Karpas-422 (cell line): ENCODE results near the gene AGAP1. TPM values are rescaled to one million over a fixed set of nuclear protein-coding genes. Genes with fewer than 3 reads are reported as not detected.

Experiments
- DNase-seq: peaks from one replicate; pipeline ENCODE4 v3.0.0-alpha.2; 2015
- H2AFZ ChIP-seq: fragments of 200-600 bp; sonication (generic); 2 replicates; pipeline ENCODE4 v1.6.1; 2014; ENCODE audit warnings: antibody characterized with exemption, low read length, mixed read lengths
- H3K27ac ChIP-seq: fragments of 200-600 bp; sonication (generic); 2 replicates; pipeline ENCODE4 v1.5.1; 2014; ENCODE audit warnings: mild to moderate bottlenecking, low read length, moderate library complexity
- H3K27me3 ChIP-seq: fragments of 200-600 bp; sonication (generic); 2 replicates; pipeline ENCODE4 v1.6.1; 2014; ENCODE audit warnings: low read length, mixed read lengths
- H3K36me3 ChIP-seq: fragments of 200-600 bp; sonication (generic); 2 replicates; pipeline ENCODE4 v1.6.1; 2014; ENCODE audit warnings: low read length, mixed read lengths; ENCODE audit not compliant: insufficient read depth
- H3K4me1 ChIP-seq: fragments of 200-600 bp; sonication (generic); 2 replicates; pipeline ENCODE4 v1.6.1; 2014; ENCODE audit warnings: mild to moderate bottlenecking, low read length, mixed read lengths
- H3K4me2 ChIP-seq: fragments of 200-600 bp; sonication (generic); 2 replicates; pipeline ENCODE4 v1.6.1; 2014; ENCODE audit warnings: low read length, low read depth, mild to moderate bottlenecking; ENCODE audit not compliant: poor library complexity, severe bottlenecking
- H3K4me3 ChIP-seq: fragments of 200-600 bp; sonication (generic); 2 replicates; pipeline ENCODE4 v1.5.1; 2014; ENCODE audit warnings: mild to moderate bottlenecking, antibody characterized with exemption, low read length, mixed read lengths
- H3K79me2 ChIP-seq: fragments of 200-600 bp; sonication (generic); 2 replicates; pipeline ENCODE4 v1.6.1; 2014; ENCODE audit warnings: mild to moderate bottlenecking, low read length, mixed read lengths
- H3K9ac ChIP-seq: fragments of 200-600 bp; sonication (generic); 2 replicates; pipeline ENCODE4 v1.6.0; 2014; ENCODE audit warnings: low read length
- H3K9me2 ChIP-seq: fragments of 200-600 bp; sonication (generic), shearing (Covaris generic); replicated peaks from 2 replicates; pipeline ENCODE4 v1.6.0; 2014; ENCODE audit warnings: mild to moderate bottlenecking, low read length, moderate library complexity; ENCODE audit not compliant: insufficient read depth
- H3K9me3 ChIP-seq: fragments of 300-700, 200-600 bp; sonication (generic); 2 replicates; pipeline ENCODE4 v1.6.1; 2014; ENCODE audit warnings: low read length, mixed read lengths
- H4K20me1 ChIP-seq: fragments of 200-600 bp; sonication (generic); 2 replicates; pipeline ENCODE4 v1.6.1; 2014; ENCODE audit warnings: mild to moderate bottlenecking, antibody characterized with exemption, low read length, low read depth; ENCODE audit not compliant: insufficient read depth
- total RNA-seq: library from RNA; depleted of rRNA; stranded (reverse); fragments of >200 nt; shearing (Covaris generic); gene quantifications from 2 replicates; pipeline ENCODE4 v1.2.3, GENCODE V29; 2014; ENCODE audit warnings: low replicate concordance

The AGAP1 gene
- total RNA-seq, 1 experiment from 2014 or later = not detected

DNA sequence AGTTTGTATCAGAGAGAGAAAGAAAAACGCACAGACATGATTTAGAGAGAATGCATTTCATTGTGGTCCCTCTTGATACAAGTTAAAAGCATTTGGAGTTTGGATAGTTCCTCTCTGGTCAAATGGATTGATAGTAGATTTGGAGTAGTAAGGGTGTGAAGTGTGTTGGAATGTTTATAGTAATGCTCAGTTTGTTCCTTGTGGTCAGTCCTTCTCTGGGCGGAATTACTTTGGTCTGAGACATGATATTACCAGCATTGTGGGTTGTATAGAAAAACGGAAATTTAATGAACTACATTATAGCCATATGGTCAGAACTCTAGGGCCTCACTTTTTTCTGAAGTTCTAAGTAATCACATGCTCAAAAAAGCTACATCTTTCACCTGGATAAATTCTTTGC, 178.9 kb downstream of the AGAP1 start:
- Histone ChIP-seq H3K27me3 (no peaks in the 10 kb centered on the region), H3K9me2 (no peaks in the 10 kb centered on the region), H3K4me3 (no peak overlapping the region), H3K4me1 (no peaks in the 10 kb centered on the region), H3K79me2 (no peaks in the 10 kb centered on the region), H3K9me3 (no peaks in the 10 kb centered on the region), H4K20me1 (no peaks in the 10 kb centered on the region), H3K27ac (no peak overlapping the region), H3K9ac (no peak overlapping the region), H2AFZ (no peak overlapping the region), H3K36me3 (no peaks in the 10 kb centered on the region), H3K4me2 (no peak overlapping the region)
- no peak for DNase-seq

DNA sequence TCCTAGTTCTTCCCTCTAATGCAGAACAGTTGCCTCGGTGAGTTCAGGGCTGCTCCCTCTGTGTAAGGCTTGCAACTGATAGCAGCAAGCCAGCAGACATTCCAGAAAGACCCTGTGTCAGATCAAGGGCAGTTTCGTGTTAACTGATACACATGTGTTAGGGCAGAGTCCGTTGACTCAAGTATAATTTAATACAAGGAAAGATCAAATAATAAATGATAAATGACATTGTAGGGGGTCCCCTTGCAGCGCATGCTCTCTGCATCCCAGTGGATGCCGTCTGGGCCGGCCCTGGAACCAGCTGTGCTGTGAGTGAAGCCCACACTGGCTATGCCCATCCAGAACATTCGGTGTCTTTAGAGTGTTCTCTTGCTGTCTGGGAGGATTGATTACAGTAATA, 180.3 kb downstream of the AGAP1 start:
- H3K36me3 ChIP-seq = no peaks in the 10 kb centered on the region
- H3K79me2 ChIP-seq = no peaks in the 10 kb centered on the region
- no peak overlapping the region for H3K9ac ChIP-seq
- no peaks in the 10 kb centered on the region for H3K4me1 ChIP-seq
- H3K4me2 ChIP-seq = no peak overlapping the region
- H4K20me1 ChIP-seq = no peaks in the 10 kb centered on the region
- H3K27ac ChIP-seq = no peak overlapping the region
- H3K9me3 ChIP-seq = no peaks in the 10 kb centered on the region
- no peak overlapping the region for H3K4me3 ChIP-seq
- no peaks in the 10 kb centered on the region for H3K27me3 ChIP-seq
- no peak overlapping the region for H2AFZ ChIP-seq
- DNase-seq = no peak
- H3K9me2 ChIP-seq = no peaks in the 10 kb centered on the region

DNA sequence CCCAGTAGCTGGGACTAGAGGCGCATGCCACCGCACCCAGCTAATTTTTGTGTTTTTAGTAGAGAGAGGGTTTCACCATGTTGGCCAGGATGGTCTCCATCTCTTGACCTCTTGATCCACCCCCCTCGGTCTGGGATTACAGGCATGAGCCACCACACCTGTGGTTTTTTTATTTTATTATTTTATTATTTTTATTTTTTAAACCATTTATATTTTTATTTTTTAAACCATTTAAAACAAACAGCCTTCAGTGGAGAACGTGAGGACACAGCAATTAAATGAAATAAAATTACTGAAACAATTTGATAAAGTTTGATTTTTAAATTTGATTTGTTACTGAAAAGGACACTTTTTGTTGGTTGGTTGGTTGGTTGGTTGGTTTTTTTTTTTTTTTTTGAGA, 181.0 kb downstream of the AGAP1 start:
- Histone ChIP-seq H2AFZ (no peak overlapping the region), H3K4me1 (no peaks in the 10 kb centered on the region), H3K9me3 (no peaks in the 10 kb centered on the region), H3K36me3 (no peaks in the 10 kb centered on the region), H3K9me2 (no peaks in the 10 kb centered on the region), H3K27ac (no peak overlapping the region), H4K20me1 (no peaks in the 10 kb centered on the region), H3K9ac (no peak overlapping the region), H3K4me2 (no peak overlapping the region), H3K79me2 (no peaks in the 10 kb centered on the region), H3K4me3 (no peak overlapping the region), H3K27me3 (no peaks in the 10 kb centered on the region)
- no peak for DNase-seq

DNA sequence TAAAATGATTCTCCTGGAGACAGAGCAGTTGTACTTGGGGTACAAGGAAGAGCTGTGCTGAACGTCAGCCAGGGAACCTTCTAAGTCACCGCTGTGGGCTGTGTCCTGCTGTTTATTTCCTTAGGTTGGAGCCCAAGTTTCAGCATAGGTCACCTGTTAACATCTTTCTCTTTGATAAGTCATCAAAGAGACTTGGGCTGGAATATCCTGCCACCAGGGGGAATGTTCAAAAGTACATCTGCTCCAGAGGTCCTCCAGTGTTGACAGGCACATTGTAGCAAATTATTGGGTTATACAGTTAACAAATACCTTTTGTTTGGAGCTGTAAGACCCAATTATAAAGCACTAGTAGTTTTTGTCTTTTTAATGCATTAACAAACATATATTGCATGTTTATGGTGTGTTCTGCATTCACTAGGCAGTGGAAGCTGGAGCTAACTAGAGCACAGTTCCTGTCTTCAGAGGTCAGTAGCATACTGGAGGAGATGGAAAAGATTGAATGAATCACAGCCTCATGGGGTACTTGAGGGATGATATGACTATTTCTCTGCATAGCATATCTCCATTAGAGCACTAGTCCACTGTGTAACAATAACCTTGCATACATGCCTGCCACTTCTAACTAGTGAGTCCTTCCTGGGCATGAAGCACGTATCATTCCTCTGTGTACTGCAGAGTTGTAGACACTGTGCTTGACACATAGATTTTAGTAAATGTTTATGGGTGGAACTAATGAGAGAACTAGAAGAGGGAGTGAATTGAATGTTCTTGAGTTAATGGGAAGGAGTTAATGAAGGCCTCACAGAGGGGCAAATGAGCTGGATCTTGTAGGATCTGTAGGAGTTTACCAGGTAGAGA, 182.1 kb downstream of the AGAP1 start:
- H3K4me1 ChIP-seq = no peaks in the 10 kb centered on the region

DNA sequence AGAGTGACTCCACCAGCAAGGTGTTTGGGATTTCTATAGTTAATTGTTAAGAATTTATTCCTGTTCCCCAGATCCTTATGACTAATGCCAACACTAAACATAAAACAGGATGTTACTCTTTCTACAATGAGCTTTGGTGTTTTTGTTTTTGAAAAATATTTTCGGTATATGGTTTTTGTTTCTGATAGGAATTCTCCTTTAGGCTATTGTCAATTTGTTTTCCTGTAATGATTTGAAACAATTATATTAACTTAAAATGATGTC, 182.6 kb downstream of the AGAP1 start:
- H3K27me3 ChIP-seq = no peaks in the 10 kb centered on the region
- H3K4me2 ChIP-seq = no peak overlapping the region

More for the DNA sequence above, 182.1 kb downstream of the AGAP1 start:
- Histone ChIP-seq H3K4me2 (no peak overlapping the region), H3K9me3 (no peaks in the 10 kb centered on the region), H3K36me3 (no peaks in the 10 kb centered on the region), H3K27me3 (no peaks in the 10 kb centered on the region), H3K4me3 (no peak overlapping the region), H3K9me2 (no peaks in the 10 kb centered on the region), H3K9ac (no peak overlapping the region), H3K79me2 (no peaks in the 10 kb centered on the region), H3K27ac (no peak overlapping the region), H2AFZ (no peak overlapping the region), H4K20me1 (no peaks in the 10 kb centered on the region)
- DNase-seq = no peak

DNA sequence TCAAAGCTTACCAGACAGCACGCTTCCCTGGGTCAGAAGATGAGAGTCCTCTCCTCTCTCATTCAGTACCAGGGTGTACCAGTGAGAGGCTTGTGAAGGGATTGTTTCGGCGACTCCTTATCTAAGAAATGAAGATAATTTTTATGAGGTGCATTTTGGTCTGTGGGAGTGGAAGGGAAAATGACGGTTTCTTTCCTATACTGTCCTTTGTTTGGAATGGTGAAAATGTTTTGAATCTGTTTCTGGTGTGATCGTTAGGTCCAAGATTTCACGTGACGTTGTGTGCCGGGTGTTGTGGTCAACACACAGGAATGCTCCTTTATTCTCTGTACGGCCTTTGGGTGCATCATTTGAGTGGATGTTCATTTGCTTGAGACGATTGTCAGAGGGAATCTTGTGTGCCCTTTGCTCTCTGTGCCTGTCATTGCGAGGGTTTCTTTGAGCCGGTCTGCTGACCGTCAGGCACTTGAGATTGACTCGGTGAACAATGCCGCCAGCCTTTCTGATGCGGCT, 183.5 kb downstream of the AGAP1 start:
- H3K4me1 ChIP-seq = no peaks in the 10 kb centered on the region
- no peaks in the 10 kb centered on the region for H3K36me3 ChIP-seq
- no peak overlapping the region for H3K4me3 ChIP-seq
- H3K9me2 ChIP-seq = no peaks in the 10 kb centered on the region
- H4K20me1 ChIP-seq = no peaks in the 10 kb centered on the region
- no peak for DNase-seq
- no peak overlapping the region for H3K27ac ChIP-seq
- H3K9ac ChIP-seq = no peak overlapping the region
- no peaks in the 10 kb centered on the region for H3K27me3 ChIP-seq
- no peaks in the 10 kb centered on the region for H3K9me3 ChIP-seq
- no peak overlapping the region for H3K4me2 ChIP-seq
- H3K79me2 ChIP-seq = no peaks in the 10 kb centered on the region
- H2AFZ ChIP-seq = no peak overlapping the region

More for the DNA sequence above, 182.6 kb downstream of the AGAP1 start:
- no peak for DNase-seq
- Histone ChIP-seq H3K27ac (no peak overlapping the region), H3K9me2 (no peaks in the 10 kb centered on the region), H3K9me3 (no peaks in the 10 kb centered on the region), H3K9ac (no peak overlapping the region), H3K36me3 (no peaks in the 10 kb centered on the region), H3K4me3 (no peak overlapping the region), H4K20me1 (no peaks in the 10 kb centered on the region), H3K79me2 (no peaks in the 10 kb centered on the region), H2AFZ (no peak overlapping the region), H3K4me1 (no peaks in the 10 kb centered on the region)

DNA sequence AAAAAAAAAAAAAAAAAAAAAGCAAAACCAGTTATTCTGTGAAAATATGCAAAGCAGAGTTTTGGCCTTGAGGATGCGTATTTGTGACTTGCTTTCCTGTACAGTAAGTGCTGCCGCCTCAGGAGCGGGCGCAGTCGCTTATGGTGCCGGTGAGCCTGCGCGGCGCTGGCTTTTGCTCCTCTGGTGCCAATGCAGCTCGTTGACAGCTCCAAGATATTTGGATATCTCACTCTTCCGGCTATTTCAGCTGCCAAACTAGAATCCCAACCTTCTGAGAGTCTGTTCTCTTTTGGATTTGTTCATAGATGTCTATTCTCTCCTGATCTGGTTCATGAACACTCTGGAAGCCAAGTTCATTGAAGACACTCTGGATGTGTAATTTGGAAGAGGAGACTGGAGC, 184.1 kb downstream of the AGAP1 start:
- Histone ChIP-seq H3K79me2 (no peaks in the 10 kb centered on the region), H3K4me1 (no peaks in the 10 kb centered on the region), H3K4me3 (no peak overlapping the region), H3K4me2 (no peak overlapping the region), H3K9me3 (no peaks in the 10 kb centered on the region), H3K9ac (no peak overlapping the region), H3K9me2 (no peaks in the 10 kb centered on the region), H2AFZ (no peak overlapping the region), H3K36me3 (no peaks in the 10 kb centered on the region), H4K20me1 (no peaks in the 10 kb centered on the region), H3K27me3 (no peaks in the 10 kb centered on the region), H3K27ac (no peak overlapping the region)
- no peak for DNase-seq

DNA sequence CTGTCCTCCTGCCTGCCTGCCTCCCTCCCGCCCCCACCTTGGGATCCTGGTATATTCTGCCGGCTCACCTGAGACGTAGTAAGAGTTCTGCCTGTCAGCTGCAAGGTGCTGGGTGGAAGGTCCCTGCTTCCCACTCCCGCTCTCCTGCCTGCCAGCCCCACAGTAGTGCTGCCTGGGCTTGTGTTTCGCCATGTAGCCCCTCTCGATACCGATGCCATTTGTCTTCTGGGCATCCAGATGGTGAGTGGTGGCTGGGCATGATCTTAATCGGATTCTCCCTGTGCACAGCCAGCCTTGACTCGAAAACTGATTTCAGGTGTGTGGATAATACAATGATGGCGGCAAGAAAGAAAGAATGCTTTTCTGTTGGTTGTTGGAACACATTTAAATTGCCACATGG, 184.9 kb downstream of the AGAP1 start:
- DNase-seq = no peak

More for the DNA sequence above, 184.9 kb downstream of the AGAP1 start:
- Histone ChIP-seq H3K4me1 (no peaks in the 10 kb centered on the region), H3K4me3 (no peak overlapping the region), H3K27me3 (no peaks in the 10 kb centered on the region), H3K27ac (no peak overlapping the region), H3K9ac (no peak overlapping the region), H3K79me2 (no peaks in the 10 kb centered on the region), H3K4me2 (no peak overlapping the region), H3K9me2 (no peaks in the 10 kb centered on the region), H3K9me3 (no peaks in the 10 kb centered on the region), H3K36me3 (no peaks in the 10 kb centered on the region), H2AFZ (no peak overlapping the region), H4K20me1 (no peaks in the 10 kb centered on the region)
